Activated CD4-positive, alpha-beta T cell treated with anti-CD3 and anti-CD28 coated beads for 36 hours (primary cell): ENCODE results near the gene LMAN1L. TPM values are rescaled to one million over a fixed set of nuclear protein-coding genes. Genes with fewer than 3 reads are reported as not detected.
A peak's percentile ranks its signal among the peaks of the same experiment; 100 is the strongest.

Experiments
- ATAC-seq: fragments of 200-7000 bp; cut with Tn5 transposase; one replicate; pipeline ENCODE4 v1.10.0; 2021; ENCODE audit warnings: mild to moderate bottlenecking, moderate library complexity
- CTCF ChIA-PET: fragments of 350-600 bp; sonication (Branson Sonifier 250); formaldehyde crosslinking; loops from one replicate; lab custom pipeline; 2021; ENCODE audit warnings: antibody characterized with exemption; lab: Charles Lee
- POLR2A ChIA-PET: fragments of 350-600 bp; sonication (Branson Sonifier 250); formaldehyde crosslinking; loops from one replicate; lab custom pipeline; 2021; ENCODE audit warnings: antibody characterized with exemption, inconsistent platforms; lab: Charles Lee
- DNase-seq: peaks from one replicate; pipeline ENCODE4 v3.0.0-alpha.2; 2020
- H3K27ac Mint-ChIP-seq: one replicate; pipeline ENCODE4 v1.8.0; 2021; ENCODE audit warnings: mixed read lengths
- H3K27me3 Mint-ChIP-seq: one replicate; pipeline ENCODE4 v1.8.0; 2021; ENCODE audit warnings: mixed read lengths
- H3K36me3 Mint-ChIP-seq: one replicate; pipeline ENCODE4 v1.8.0; 2021; ENCODE audit warnings: low read depth, mixed read lengths
- H3K4me1 Mint-ChIP-seq: one replicate; pipeline ENCODE4 v1.8.0; 2021; ENCODE audit warnings: mixed read lengths
- H3K4me3 Mint-ChIP-seq: one replicate; pipeline ENCODE4 v1.8.0; 2021; ENCODE audit warnings: mild to moderate bottlenecking, moderate library complexity, mixed read lengths
- H3K9me3 Mint-ChIP-seq: one replicate; pipeline ENCODE4 v1.8.0; 2021; ENCODE audit warnings: low read depth, mixed read lengths
- intact Hi-C, 2 experiments: fragments of 100-400 bp; cut with DNase I in 1 of 2; cut with micrococcal nuclease in 1 of 2; formaldehyde crosslinking; loops; one replicate each; pipeline versions ENCODE4 v1.14.2 to v1.15.1; 2022 to 2024; cut with DNase I, micrococcal nuclease
- total RNA-seq, 2 experiments: library from RNA; stranded (reverse); gene quantifications; one replicate each; pipeline ENCODE4 v1.2.3, GENCODE V29; 2021

Gene LMAN1L
- total RNA-seq, 2 experiments from 2014 or later: 0.25 TPM; not detected in 1

- peak overlapping the region; percentile 90 for H3K27ac Mint-ChIP-seq
- intact Hi-C loops: loop anchor here (1.0 to 5.0 kb wide), 19 partner anchors 27 to 607 kb away; partner anchors contain the start of genes COX5A (in 2 of the 2), CLK3 (in 1 of the 2), EDC3 (in 1 of the 2) and FAM219B (in 1 of the 2)
- H3K4me1 Mint-ChIP-seq: peaks cover 45% of the 10 kb centered on the region
- no peaks in the 10 kb centered on the region for H3K9me3 Mint-ChIP-seq
- H3K27me3 Mint-ChIP-seq: no peaks in the 10 kb centered on the region
- CTCF ChIA-PET: interaction anchor here (0.6 to 2.3 kb wide), 9 partner anchors 27 to 152 kb away, joined by 3 to 15 read pairs (median 5); partner anchors contain the start of gene SCAMP5
- DNase-seq (no peak), ATAC-seq (no peak)
- peaks cover 22% of the 10 kb centered on the region for H3K36me3 Mint-ChIP-seq
- POLR2A ChIA-PET: no interaction called here
- H3K4me3 Mint-ChIP-seq: peak overlapping the region; percentile 90
Observed at GRCh38 chr15:74843445-74843828, 30.8 kb downstream of the LMAN1L start.

DNA sequence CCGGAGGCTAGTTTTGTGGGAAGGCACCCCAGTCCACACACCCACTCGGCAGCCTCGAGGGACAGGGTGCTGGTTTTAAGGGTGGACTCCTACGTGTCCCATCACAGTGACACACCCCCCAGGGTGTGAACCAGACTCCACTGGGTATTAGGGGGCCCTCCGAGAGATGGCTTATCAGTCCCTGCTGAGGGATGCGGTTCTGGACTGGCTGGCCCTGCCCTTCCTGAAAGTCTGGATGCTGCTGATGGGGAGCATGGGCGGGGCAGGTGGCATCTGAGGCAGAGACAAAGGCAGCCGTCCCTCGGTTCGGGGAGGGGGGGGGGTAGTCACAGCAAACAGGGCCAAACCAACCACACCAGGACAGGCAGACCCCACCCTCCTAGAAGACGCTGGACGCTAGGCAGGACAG, 31.3 kb downstream of the LMAN1L start:
- no peak for DNase-seq
- ChIA-PET POLR2A (no interaction called here), CTCF (interaction anchor here (0.6 to 1.5 kb wide), 6 partner anchors 26 to 209 kb away, joined by 3 to 6 read pairs (median 4); partner anchors contain the start of gene SCAMP5)
- Mint-ChIP-seq H3K4me3 (peak overlapping the region; percentile 90), H3K27ac (peak overlapping the region; percentile 90), H3K9me3 (no peaks in the 10 kb centered on the region), H3K36me3 (peaks cover 20% of the 10 kb centered on the region), H3K27me3 (no peaks in the 10 kb centered on the region), H3K4me1 (peaks cover 45% of the 10 kb centered on the region)
- intact Hi-C loops: loop anchor here (1.0 to 5.0 kb wide), 19 partner anchors 26 to 607 kb away; partner anchors contain the start of genes COX5A (in 2 of the 2), CLK3 (in 1 of the 2), EDC3 (in 1 of the 2) and FAM219B (in 1 of the 2)
- no peak for ATAC-seq

- CTCF ChIA-PET: interaction anchor here (0.6 to 1.4 kb wide), 13 partner anchors 8 to 357 kb away, joined by 3 to 5 read pairs (median 3); partner anchors contain the start of gene C15orf39
- Mint-ChIP-seq H3K36me3 (peaks cover 20% of the 10 kb centered on the region), H3K9me3 (no peaks in the 10 kb centered on the region), H3K27me3 (no peaks in the 10 kb centered on the region), H3K27ac (peak overlapping the region; percentile 96), H3K4me1 (peaks cover 45% of the 10 kb centered on the region), H3K4me3 (peak overlapping the region; percentile 90)
- DNase-seq: no peak
- POLR2A ChIA-PET: interaction anchor here (0.7 kb wide), 1 partner anchor 304 kb away, joined by 3 read pairs; no protein-coding TSS in a partner anchor
- peak; percentile 4 for ATAC-seq
- intact Hi-C loops: loop anchor here (2.0 to 5.0 kb wide), 4 partner anchors 42 to 472 kb away; no protein-coding TSS in a partner anchor
Observed at GRCh38 chr15:74844319-74845207, 31.9 kb downstream of the LMAN1L start.

GRCh38 chr15:74845208-74845568, 32.6 kb downstream of the LMAN1L start:
- Mint-ChIP-seq H3K9me3 (no peaks in the 10 kb centered on the region), H3K27me3 (no peaks in the 10 kb centered on the region), H3K27ac (peak overlapping the region; percentile 96), H3K4me1 (peaks cover 45% of the 10 kb centered on the region), H3K36me3 (peaks cover 21% of the 10 kb centered on the region), H3K4me3 (peak overlapping the region; percentile 90)
- DNase-seq (peak; percentile 80), ATAC-seq (peak; percentile 69)
- POLR2A ChIA-PET: interaction anchor here (0.7 kb wide), 1 partner anchor 305 kb away, joined by 3 read pairs; no protein-coding TSS in a partner anchor
- CTCF ChIA-PET: interaction anchor here (0.7 to 1.4 kb wide), 11 partner anchors 13 to 356 kb away, joined by 3 to 5 read pairs (median 3); partner anchors contain the start of gene C15orf39
- intact Hi-C loops: loop anchor here in 1 of 2 experiments (2.0 kb wide), 1 partner anchor 64 kb away; no protein-coding TSS in a partner anchor

DNA sequence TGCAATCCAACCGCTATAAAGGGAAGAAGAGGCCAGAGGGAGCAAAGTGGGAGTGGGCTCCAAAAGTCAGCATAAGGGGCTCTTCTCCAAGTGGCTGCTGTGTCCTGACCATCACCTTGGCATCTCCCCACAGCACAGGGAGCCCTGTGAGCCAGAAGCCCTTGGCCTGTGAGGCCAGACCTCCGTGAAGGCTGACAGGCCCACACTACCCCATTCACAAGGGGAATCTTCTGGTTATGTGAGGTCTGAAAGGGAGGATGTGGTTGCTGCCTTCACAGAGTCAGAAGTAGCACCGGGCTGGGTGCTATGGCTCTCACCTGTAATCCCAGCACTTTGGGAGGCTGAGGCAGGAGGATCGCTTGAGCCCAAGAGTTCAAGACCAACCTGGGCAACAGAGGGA, 32.9 kb downstream of the LMAN1L start:
- H3K4me3 Mint-ChIP-seq: peak overlapping the region; percentile 90
- H3K36me3 Mint-ChIP-seq: peaks cover 21% of the 10 kb centered on the region
- H3K4me1 Mint-ChIP-seq: peaks cover 45% of the 10 kb centered on the region
- H3K27ac Mint-ChIP-seq: peak overlapping the region; percentile 96
- H3K9me3 Mint-ChIP-seq: no peaks in the 10 kb centered on the region
- intact Hi-C loops: loop anchor here in 1 of 2 experiments (2.0 kb wide), 1 partner anchor 65 kb away; no protein-coding TSS in a partner anchor
- CTCF ChIA-PET: interaction anchor here (0.7 to 2.0 kb wide), 4 partner anchors 13 to 213 kb away, joined by 3 to 7 read pairs (median 3); no protein-coding TSS in a partner anchor
- ATAC-seq: peak; percentile 9
- H3K27me3 Mint-ChIP-seq: no peaks in the 10 kb centered on the region
- POLR2A ChIA-PET: no interaction called here
- DNase-seq: peak; percentile 41

DNA sequence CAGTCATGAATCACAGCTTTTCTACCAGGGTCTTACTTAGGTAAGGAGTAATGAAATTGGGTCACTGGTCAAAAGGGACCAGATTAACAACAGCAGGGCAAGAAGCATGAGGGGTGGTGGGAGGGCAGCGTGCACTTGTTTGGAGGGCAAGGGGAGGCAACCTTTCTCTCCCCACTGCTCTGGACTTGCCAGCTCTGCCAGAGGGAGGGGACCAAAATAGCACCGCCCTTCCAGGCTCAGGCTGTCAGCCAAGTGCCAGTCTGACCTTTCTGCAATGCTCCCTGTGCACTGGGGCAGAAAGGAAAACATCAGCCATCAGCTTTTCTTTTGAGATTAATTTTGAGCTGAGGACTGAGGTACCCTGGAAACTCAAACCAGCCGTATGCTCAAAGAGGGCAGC, 34.8 kb downstream of the LMAN1L start:
- H3K9me3 Mint-ChIP-seq: no peaks in the 10 kb centered on the region
- ATAC-seq: no peak
- H3K36me3 Mint-ChIP-seq: peaks cover 22% of the 10 kb centered on the region
- H3K4me3 Mint-ChIP-seq: no peak overlapping the region
- POLR2A ChIA-PET: interaction anchor here (0.6 kb wide), 1 partner anchor 225 kb away, joined by 4 read pairs; no protein-coding TSS in a partner anchor
- no peak for DNase-seq
- peaks cover 29% of the 10 kb centered on the region for H3K4me1 Mint-ChIP-seq
- peak overlapping the region; percentile 26 for H3K27ac Mint-ChIP-seq
- intact Hi-C loops: no loop called here
- no peaks in the 10 kb centered on the region for H3K27me3 Mint-ChIP-seq
- CTCF ChIA-PET: interaction anchor here (0.6 to 2.0 kb wide), 7 partner anchors 22 to 226 kb away, joined by 3 to 7 read pairs (median 3); no protein-coding TSS in a partner anchor

- H3K27ac Mint-ChIP-seq: no peak overlapping the region
- no peak for ATAC-seq
- H3K4me3 Mint-ChIP-seq: no peak overlapping the region
- H3K27me3 Mint-ChIP-seq: no peaks in the 10 kb centered on the region
- H3K9me3 Mint-ChIP-seq: no peaks in the 10 kb centered on the region
- intact Hi-C loops: no loop called here
- ChIA-PET CTCF (interaction anchor here (1.0 kb wide), 1 partner anchor 9 kb away, joined by 4 read pairs; no protein-coding TSS in a partner anchor), POLR2A (no interaction called here)
- peaks cover 8% of the 10 kb centered on the region for H3K4me1 Mint-ChIP-seq
- H3K36me3 Mint-ChIP-seq: peaks cover 22% of the 10 kb centered on the region
- no peak for DNase-seq
Observed at GRCh38 chr15:74850393-74850792, 37.8 kb downstream of the LMAN1L start.

DNA sequence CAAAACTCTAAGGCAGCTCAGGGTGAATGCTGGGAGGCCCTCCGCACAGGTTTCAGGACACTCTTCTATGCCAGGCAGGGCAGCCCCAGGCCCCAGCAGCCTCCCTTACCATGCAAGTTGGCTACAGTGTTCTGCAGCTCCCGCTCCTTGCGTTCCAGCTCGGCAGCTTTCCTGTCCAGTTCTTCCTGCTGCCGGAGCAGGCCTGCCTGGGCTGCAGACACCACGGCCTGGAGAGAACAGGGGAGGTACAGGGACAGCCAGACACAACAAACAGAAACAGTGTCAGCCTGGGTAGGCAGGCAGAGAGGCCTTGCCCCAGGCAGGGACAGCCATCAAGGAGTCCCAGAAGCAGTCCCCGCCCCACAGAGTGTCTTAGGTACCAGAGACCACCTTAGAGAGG, 39.3 kb downstream of the LMAN1L start:
- POLR2A ChIA-PET: no interaction called here

GRCh38 chr15:74854453-74855022, 41.9 kb downstream of the LMAN1L start:
- no peaks in the 10 kb centered on the region for H3K27me3 Mint-ChIP-seq
- H3K9me3 Mint-ChIP-seq: no peaks in the 10 kb centered on the region
- intact Hi-C loops: no loop called here
- no peak for ATAC-seq
- ChIA-PET CTCF (no interaction called here), POLR2A (no interaction called here)
- no peak overlapping the region for H3K27ac Mint-ChIP-seq
- H3K36me3 Mint-ChIP-seq: peaks cover 17% of the 10 kb centered on the region
- no peak for DNase-seq
- H3K4me3 Mint-ChIP-seq: no peak overlapping the region
- peaks cover 27% of the 10 kb centered on the region for H3K4me1 Mint-ChIP-seq

More for the DNA sequence above, 39.3 kb downstream of the LMAN1L start:
- Mint-ChIP-seq H3K27ac (no peak overlapping the region), H3K4me1 (peaks cover 4% of the 10 kb centered on the region), H3K4me3 (no peak overlapping the region), H3K36me3 (peaks cover 21% of the 10 kb centered on the region), H3K27me3 (no peaks in the 10 kb centered on the region), H3K9me3 (no peaks in the 10 kb centered on the region)
- CTCF ChIA-PET: interaction anchor here (0.7 to 1.1 kb wide), 2 partner anchors 50 to 595 kb away, joined by 3 read pairs; no protein-coding TSS in a partner anchor
- ATAC-seq: no peak
- no peak for DNase-seq
- intact Hi-C loops: no loop called here

DNA sequence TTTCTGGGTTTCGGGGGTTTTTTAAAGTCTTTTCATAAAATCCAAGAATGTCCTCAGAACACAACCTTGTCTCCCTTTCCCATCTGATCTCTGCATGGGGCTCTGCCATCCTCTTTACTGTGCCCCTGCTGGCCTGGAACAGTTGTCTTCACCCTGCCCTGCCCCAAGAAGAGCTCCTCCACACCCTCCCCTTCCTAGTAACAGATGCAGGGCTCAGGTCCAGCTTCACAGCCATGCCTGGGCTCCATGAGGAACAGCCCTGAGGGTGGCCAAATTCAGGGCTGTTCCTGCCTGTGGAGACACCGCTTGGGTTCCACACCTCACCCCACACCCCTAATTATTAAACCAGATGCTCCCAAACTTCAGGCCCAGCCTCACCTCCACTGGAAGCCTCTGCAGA, 43.2 kb downstream of the LMAN1L start:
- POLR2A ChIA-PET: no interaction called here
- intact Hi-C loops: no loop called here
- peaks cover 31% of the 10 kb centered on the region for H3K4me1 Mint-ChIP-seq
- peaks cover 15% of the 10 kb centered on the region for H3K36me3 Mint-ChIP-seq
- CTCF ChIA-PET: interaction anchor here (0.6 to 2.0 kb wide), 6 partner anchors 11 to 475 kb away, joined by 3 to 7 read pairs (median 4); no protein-coding TSS in a partner anchor
- no peak overlapping the region for H3K4me3 Mint-ChIP-seq
- no peaks in the 10 kb centered on the region for H3K9me3 Mint-ChIP-seq
- peak overlapping the region; percentile 73 for H3K27ac Mint-ChIP-seq
- DNase-seq (no peak), ATAC-seq (no peak)
- no peaks in the 10 kb centered on the region for H3K27me3 Mint-ChIP-seq
